Keratinocyte (primary cell): Measurements from ENCODE around the gene GPC5. TPM values are rescaled to one million over a fixed set of nuclear protein-coding genes. Genes with fewer than 3 reads are reported as not detected.

Source experiments
- DNase-seq: peaks from one replicate; pipeline ENCODE4 v3.0.0-alpha.2; 2011; ENCODE audit warnings: low read depth, missing footprints, low spot score
- FAIRE-seq: peaks from 2 replicates; lab custom pipeline; 2011; peaks lifted over from hg19 to GRCh38; lab: Jason Lieb, UNC
- H2AFZ ChIP-seq: 2 replicates; pipeline ENCODE4 v1.6.0; 2012; ENCODE audit warnings: low read length, control low read depth, inconsistent platforms; ENCODE audit not compliant: control insufficient read depth
- H3K27ac ChIP-seq: 2 replicates; pipeline ENCODE4 v1.5.1; 2011; ENCODE audit warnings: low read length; ENCODE audit not compliant: control insufficient read depth, insufficient read depth
- H3K27me3 ChIP-seq: 3 replicates; pipeline ENCODE4 v1.6.0; 2011; ENCODE audit warnings: low read length; ENCODE audit not compliant: control insufficient read depth, insufficient read depth; ENCODE audit errors: extremely low read depth
- H3K36me3 ChIP-seq, 2 experiments: 2 replicates in 1 of 2; 3 replicates in 1 of 2; pipeline ENCODE4 v1.5.1; 2011; ENCODE audit warnings: low read length in 2 of 2, mild to moderate bottlenecking in 1 of 2; ENCODE audit not compliant: control insufficient read depth in 2 of 2, insufficient read depth in 2 of 2; ENCODE audit errors: extremely low read depth in 1 of 2
- H3K4me1 ChIP-seq: 3 replicates; pipeline ENCODE4 v1.5.1; 2011; ENCODE audit warnings: low read length; ENCODE audit not compliant: control insufficient read depth, insufficient read depth; ENCODE audit errors: extremely low read depth
- H3K4me2 ChIP-seq: 3 replicates; pipeline ENCODE4 v1.6.0; 2011; ENCODE audit warnings: low read depth, low read length; ENCODE audit not compliant: control insufficient read depth, insufficient read depth; ENCODE audit errors: extremely low read depth
- H3K4me3 ChIP-seq, 3 experiments: fragments of 200-600 bp in 1 of 3; sonication (generic) in 1 of 3; 2 replicates in 2 of 3; 3 replicates in 1 of 3; pipeline ENCODE4 v1.5.1; 2011 to 2016; ENCODE audit warnings: low read length in 3 of 3, mild to moderate bottlenecking in 3 of 3, control low read depth in 2 of 3, inconsistent platforms in 1 of 3, low read depth in 1 of 3, mixed read lengths in 1 of 3, mixed run types in 1 of 3, moderate library complexity in 1 of 3; ENCODE audit not compliant: control insufficient read depth in 2 of 3, insufficient read depth in 2 of 3; ENCODE audit errors: extremely low read depth in 1 of 3
- H3K79me2 ChIP-seq: 2 replicates; pipeline ENCODE4 v1.6.0; 2012; ENCODE audit warnings: low read length; ENCODE audit not compliant: control insufficient read depth, insufficient read depth
- H3K9ac ChIP-seq: 3 replicates; pipeline ENCODE4 v1.6.0; 2011; ENCODE audit warnings: low read length; ENCODE audit not compliant: control insufficient read depth, insufficient read depth; ENCODE audit errors: extremely low read depth
- H3K9me1 ChIP-seq: 3 replicates; pipeline ENCODE4 v1.6.0; 2011; ENCODE audit warnings: low read length; ENCODE audit not compliant: control insufficient read depth, insufficient read depth; ENCODE audit errors: extremely low read depth
- H3K9me3 ChIP-seq: 2 replicates; pipeline ENCODE4 v1.5.1; 2012; ENCODE audit warnings: low read depth, low read length; ENCODE audit not compliant: control insufficient read depth
- H4K20me1 ChIP-seq: 3 replicates; pipeline ENCODE4 v1.6.0; 2011; ENCODE audit warnings: low read length; ENCODE audit not compliant: control insufficient read depth, insufficient read depth; ENCODE audit errors: extremely low read depth
- CTCF ChIP-seq, 3 experiments: IDR thresholded peaks in 1 of 3; conservative IDR thresholded peaks in 1 of 3; optimal IDR thresholded peaks in 1 of 3; 2 replicates in 2 of 3; 3 replicates in 1 of 3; pipeline versions ENCODE3 to v1.5.1; 2011; ENCODE audit warnings: low read length in 3 of 3, mild to moderate bottlenecking in 3 of 3, moderate library complexity in 2 of 3, control low read depth in 1 of 3, inconsistent platforms in 1 of 3; ENCODE audit not compliant: insufficient read depth in 2 of 3; ENCODE audit errors: extremely low read depth in 1 of 3
- EZH2 ChIP-seq: IDR thresholded peaks from one replicate; pipeline ENCODE4 v1.6.1; 2012; ENCODE audit warnings: inconsistent platforms, mild to moderate bottlenecking, low read length, moderate library complexity
- dilution Hi-C: fragments of 300-500 bp; cut with MboI; formaldehyde crosslinking; loops from one replicate; pipeline ENCODE4 v1.7.0; 2020; ENCODE audit warnings: low sequenced_read_pairs; ENCODE audit not compliant: extremely low pct_ligation_motif_present
- polyA plus RNA-seq, 5 experiments: library from polyadenylated mRNA; depleted of rRNA in 3 of 5; stranded (reverse) in 3 of 5; stranded (forward) in 1 of 5; unstranded in 1 of 5; fragments of >200 nt; gene quantifications; 1 replicate in 1 of 5; 2 replicates in 3 of 5; 3 replicates in 1 of 5; pipeline versions ENCODE4 v1.2.1 to v1.2.3, GENCODE V29; 2011 to 2012; ENCODE audit warnings: missing spikeins in 2 of 5, low read depth in 1 of 5, low replicate concordance in 1 of 5

The GPC5 gene
- polyA plus RNA-seq, 1 donor (not counting 4 experiments of a cell fraction or from before 2014, with no cell fraction given), result 0.10 TPM

GRCh38 chr13:92044351-92044750 lies 645.9 kb downstream of the GPC5 start:
- no peaks in the 10 kb centered on the region for H4K20me1 ChIP-seq
- no peak overlapping the region for H3K4me3 ChIP-seq
- no peaks in the 10 kb centered on the region for H3K9me3 ChIP-seq
- no peaks in the 10 kb centered on the region for H3K36me3 ChIP-seq
- dilution Hi-C loops, result no loop called here
- H3K27me3 ChIP-seq, result no peaks in the 10 kb centered on the region
- no peaks in the 10 kb centered on the region for H3K4me1 ChIP-seq
- no peak for FAIRE-seq
- no peak overlapping the region for H3K4me2 ChIP-seq
- H3K79me2 ChIP-seq, result no peaks in the 10 kb centered on the region
- no peak for TF ChIP-seq CTCF (optimal IDR thresholded peaks at IDR 0.05 in 1 of 3, IDR thresholded peaks at IDR 0.05 in 1 of 3, conservative IDR thresholded peaks at IDR 0.05 in 1 of 3; ENCODE audit: extremely low read depth in 1 of 3, insufficient read depth in 2 of 3, low read length in 3 of 3)
- no peak for TF ChIP-seq EZH2
- H3K27ac ChIP-seq, result no peak overlapping the region
- no peaks in the 10 kb centered on the region for H3K9me1 ChIP-seq
- H3K9ac ChIP-seq, result no peak overlapping the region
- H2AFZ ChIP-seq, result no peak overlapping the region
- DNase-seq, result no peak

GRCh38 chr13:92054389-92054788 lies 656.0 kb downstream of the GPC5 start:
- H3K9me1 ChIP-seq, result no peaks in the 10 kb centered on the region
- H3K79me2 ChIP-seq, result no peaks in the 10 kb centered on the region
- no peak overlapping the region for H3K9ac ChIP-seq
- H3K9me3 ChIP-seq, result no peaks in the 10 kb centered on the region
- dilution Hi-C loops, result no loop called here
- H3K27me3 ChIP-seq, result no peaks in the 10 kb centered on the region
- no peaks in the 10 kb centered on the region for H3K36me3 ChIP-seq
- H3K4me3 ChIP-seq, result no peak overlapping the region
- no peaks in the 10 kb centered on the region for H4K20me1 ChIP-seq
- no peak overlapping the region for H3K4me2 ChIP-seq
- H3K4me1 ChIP-seq, result no peaks in the 10 kb centered on the region
- FAIRE-seq (no peak), DNase-seq (no peak)
- H3K27ac ChIP-seq, result no peak overlapping the region
- TF ChIP-seq EZH2 (no peak), CTCF (optimal IDR thresholded peaks at IDR 0.05 in 1 of 3, IDR thresholded peaks at IDR 0.05 in 1 of 3, conservative IDR thresholded peaks at IDR 0.05 in 1 of 3; ENCODE audit: extremely low read depth in 1 of 3, insufficient read depth in 2 of 3, low read length in 3 of 3) (no peak)
- H2AFZ ChIP-seq, result no peak overlapping the region
